GM12878 (cell line): ENCODE data around the gene NRBP1. TPM values are rescaled to one million over a fixed set of nuclear protein-coding genes. Genes with fewer than 3 reads are reported as not detected.

Source experiments
- ASH2L ChIP-seq: fragments of 300-600, 200-600 bp; sonication (generic); IDR thresholded peaks from 2 replicates; pipeline ENCODE4 v1.6.1; 2017; ENCODE audit warnings: low read depth, mild to moderate bottlenecking, borderline replicate concordance
- CHD1 ChIP-seq: IDR thresholded peaks from 2 replicates; pipeline ENCODE4 v1.6.1; 2012; ENCODE audit warnings: low read depth, low read length, improper control_type of control experiment
- CREM ChIP-seq: IDR thresholded peaks from 2 replicates; pipeline ENCODE4 v1.6.1; 2014; ENCODE audit warnings: antibody characterized with exemption, low read depth
- HDGF ChIP-seq: fragments of 450-650 bp; IDR thresholded peaks from 2 replicates; pipeline ENCODE4 v1.6.1; 2016; ENCODE audit warnings: antibody characterized with exemption
- KAT2A ChIP-seq: conservative IDR thresholded peaks from 2 replicates; pipeline ENCODE4 v1.6.1; 2011; ENCODE audit warnings: low read depth, low read length; ENCODE audit not compliant: control insufficient read depth
- KDM1A ChIP-seq: fragments of 200-600 bp; sonication (generic); IDR thresholded peaks from 2 replicates; pipeline ENCODE4 v1.6.1; 2016; ENCODE audit warnings: borderline replicate concordance
- NFIC ChIP-seq: IDR thresholded peaks from 2 replicates; pipeline ENCODE4 v1.6.1; 2012; ENCODE audit warnings: low read depth, mild to moderate bottlenecking, inconsistent platforms, low read length, moderate library complexity
- NFXL1 ChIP-seq: fragments of 450-650 bp; IDR thresholded peaks from 2 replicates; pipeline ENCODE4 v1.6.1; 2017; ENCODE audit warnings: antibody characterized with exemption, mild to moderate bottlenecking, borderline replicate concordance
- PAX5 ChIP-seq: IDR thresholded peaks from 2 replicates; pipeline ENCODE4 v1.6.1; 2011; ENCODE audit warnings: low read depth, low read length, borderline replicate concordance
- PKNOX1 ChIP-seq: fragments of 450-650 bp; IDR thresholded peaks from 2 replicates; pipeline ENCODE4 v1.6.1; 2016; ENCODE audit warnings: mild to moderate bottlenecking
- POU2F2 ChIP-seq: IDR thresholded peaks from 3 replicates; pipeline ENCODE4 v1.6.1; 2011; ENCODE audit warnings: low read depth, mild to moderate bottlenecking, low read length, borderline replicate concordance
- SIX5 ChIP-seq: IDR thresholded peaks from 2 replicates; pipeline ENCODE4 v1.6.1; 2011; ENCODE audit warnings: mild to moderate bottlenecking, low read depth, low read length, moderate library complexity; ENCODE audit not compliant: severe bottlenecking
- SKIL ChIP-seq: fragments of 450-650 bp; IDR thresholded peaks from 2 replicates; pipeline ENCODE4 v1.6.1; 2017; ENCODE audit warnings: mild to moderate bottlenecking, low read depth, inconsistent platforms; ENCODE audit not compliant: poor library complexity, severe bottlenecking
- SMC3 ChIP-seq: IDR thresholded peaks from 2 replicates; pipeline ENCODE4 v1.6.1; 2011; ENCODE audit warnings: low read length, improper control_type of control experiment, borderline replicate concordance
- ZNF217 ChIP-seq: fragments of 450-650 bp; IDR thresholded peaks from 2 replicates; pipeline ENCODE4 v1.6.1; 2017; ENCODE audit warnings: antibody characterized with exemption, mild to moderate bottlenecking
- ZNF384 ChIP-seq: IDR thresholded peaks from 2 replicates; pipeline ENCODE4 v1.6.1; 2012; ENCODE audit warnings: low read depth, mild to moderate bottlenecking, low read length, improper control_type of control experiment, borderline replicate concordance
- ZZZ3 ChIP-seq: IDR thresholded peaks from 2 replicates; pipeline ENCODE4 v1.6.1; 2011; ENCODE audit warnings: low read depth; ENCODE audit not compliant: control insufficient read depth, insufficient read length
- polyA plus RNA-seq, 11 experiments: library from polyadenylated mRNA; depleted of rRNA in 4 of 11; unstranded in 6 of 11; stranded (reverse) in 5 of 11; fragments of >200 nt; fragmentation: Nextera tagmentation in 4 of 11; fragmentation: Illumina TruSeq in 1 of 11; extraction: Ambion mirVana in 4 of 11; extraction: Trizol in 1 of 11; gene quantifications; 1 replicate in 1 of 11; 2 replicates in 10 of 11; pipeline versions ENCODE4 v1.2.1 to v1.2.3, GENCODE V29; 2011 to 2016; ENCODE audit warnings: inconsistent platforms in 2 of 11, missing spikeins in 2 of 11, low read depth in 1 of 11
- total RNA-seq, 4 experiments: library from RNA; depleted of rRNA in 3 of 4; stranded (reverse); fragments of >200 nt in 3 of 4; fragmentation: Illumina TruSeq in 1 of 4; extraction: Trizol in 1 of 4; gene quantifications; 2 replicates each; pipeline versions ENCODE4 v1.2.1 to v1.2.3, GENCODE V29; 2013 to 2021
- TF ChIP-seq, protein P1 (sequence below): fragments of 450-650 bp; IDR thresholded peaks from 2 replicates; pipeline ENCODE4 v1.6.1; 2016; ENCODE audit warnings: mild to moderate bottlenecking

NRBP1 gene
- total and polyA plus RNA-seq, 10 of the 15 experiments (the other 5 are each of a cell fraction or from before 2014, with no cell fraction given): 5.7 to 136 (median 66.1) TPM

GRCh38 chr2:27489498-27490397 is 61.3 kb downstream of the NRBP1 start, which contains the start of gene IFT172 (continued):
- TF ChIP-seq ZZZ3 (no peak), ZNF217 (no peak), SMC3 (no peak), PAX5 (no peak), KAT2A (no peak), SIX5 (peak; percentile 51), KDM1A (no peak), ASH2L (no peak), PKNOX1 (peak; percentile 81; the same call in 1 of the 2 replicates), HDGF (peak; percentile 57; the same call in 1 of the 2 replicates), CHD1 (no peak), NFXL1 (no peak), POU2F2 (peak; percentile 76; the same call in 2 of the 3 replicates), ZNF384 (no peak), CREM (peak; percentile 99), SKIL (no peak), NFIC (no peak)
- TF ChIP-seq, protein P1, sequence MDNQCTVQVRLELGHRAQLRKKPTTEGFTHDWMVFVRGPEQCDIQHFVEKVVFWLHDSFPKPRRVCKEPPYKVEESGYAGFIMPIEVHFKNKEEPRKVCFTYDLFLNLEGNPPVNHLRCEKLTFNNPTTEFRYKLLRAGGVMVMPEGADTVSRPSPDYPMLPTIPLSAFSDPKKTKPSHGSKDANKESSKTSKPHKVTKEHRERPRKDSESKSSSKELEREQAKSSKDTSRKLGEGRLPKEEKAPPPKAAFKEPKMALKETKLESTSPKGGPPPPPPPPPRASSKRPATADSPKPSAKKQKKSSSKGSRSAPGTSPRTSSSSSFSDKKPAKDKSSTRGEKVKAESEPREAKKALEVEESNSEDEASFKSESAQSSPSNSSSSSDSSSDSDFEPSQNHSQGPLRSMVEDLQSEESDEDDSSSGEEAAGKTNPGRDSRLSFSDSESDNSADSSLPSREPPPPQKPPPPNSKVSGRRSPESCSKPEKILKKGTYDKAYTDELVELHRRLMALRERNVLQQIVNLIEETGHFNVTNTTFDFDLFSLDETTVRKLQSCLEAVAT: peak; percentile 91
